IMR-90 (cell line): ENCODE results near the gene AGAP1. TPM values are rescaled to one million over a fixed set of nuclear protein-coding genes. Genes with fewer than 3 reads are reported as not detected.

Experiments used
- ATAC-seq: fragments of 200-7000 bp; cut with Tn5 transposase; 2 replicates; pipeline ENCODE4 v1.9.1; 2020; ENCODE audit warnings: low read depth, mild to moderate bottlenecking, moderate library complexity
- BruUV-seq: library from RNA; stranded (reverse); fragments of 400-500 nt; replicated peaks from 2 replicates; lab custom pipeline; 2021; lab: Mats Ljungman, UMichigan
- CTCF ChIA-PET: fragments of 300-600 bp; formaldehyde crosslinking; extraction: SDS; loops from one replicate; lab custom pipeline; 2021; ENCODE audit warnings: antibody characterized with exemption; lab: Yijun Ruan, JAX
- POLR2A ChIA-PET: fragments of 300-600 bp; sonication (Branson Sonifier 250); formaldehyde crosslinking; loops from one replicate; lab custom pipeline; 2022; ENCODE audit warnings: antibody characterized with exemption; ENCODE audit not compliant: unreplicated experiment; lab: Charles Lee
- DNase-seq: peaks from one replicate; pipeline ENCODE4 v3.0.0; 2013
- H2AFZ ChIP-seq: replicated peaks from 2 replicates; pipeline ENCODE3; 2013; ENCODE audit warnings: low read length, mild to moderate bottlenecking; ENCODE audit not compliant: poor library complexity
- H2AK5ac ChIP-seq: 2 replicates; pipeline ENCODE4 v1.6.1; 2013; ENCODE audit warnings: low read depth, low read length, inconsistent platforms
- H2AK9ac ChIP-seq: replicated peaks from 2 replicates; pipeline ENCODE3; 2013; ENCODE audit warnings: mild to moderate bottlenecking, low read depth, low read length, moderate library complexity; ENCODE audit not compliant: poor library complexity
- H2BK120ac ChIP-seq: 2 replicates; pipeline ENCODE4 v1.6.1; 2013; ENCODE audit warnings: low read depth, low read length, inconsistent platforms
- H2BK15ac ChIP-seq: 3 replicates; pipeline ENCODE4 v1.6.1; 2013; ENCODE audit warnings: low read depth, low read length, inconsistent platforms
- H2BK20ac ChIP-seq: 2 replicates; pipeline ENCODE4 v1.6.1; 2013; ENCODE audit warnings: low read depth, mild to moderate bottlenecking, inconsistent platforms, low read length, moderate library complexity
- H2BK5ac ChIP-seq: 2 replicates; pipeline ENCODE4 v1.6.1; 2013; ENCODE audit warnings: mild to moderate bottlenecking, low read depth, low read length, inconsistent platforms; ENCODE audit not compliant: poor library complexity, severe bottlenecking
- H3K14ac ChIP-seq: replicated peaks from 2 replicates; pipeline ENCODE4 v1.6.1; 2013; ENCODE audit warnings: low read depth, low read length, inconsistent platforms
- H3K18ac ChIP-seq: 2 replicates; pipeline ENCODE4 v1.6.1; 2013; ENCODE audit warnings: low read depth, low read length, control low read depth
- H3K23ac ChIP-seq: 2 replicates; pipeline ENCODE4 v1.6.1; 2013; ENCODE audit warnings: low read depth, low read length, inconsistent platforms
- H3K27ac ChIP-seq: 2 replicates; pipeline ENCODE4 v1.5.1; 2013; ENCODE audit warnings: mild to moderate bottlenecking, control low read depth, low read length; ENCODE audit not compliant: insufficient read depth
- H3K27me3 ChIP-seq: 2 replicates; pipeline ENCODE4 v1.6.1; 2013; ENCODE audit warnings: low read length; ENCODE audit not compliant: control insufficient read depth, insufficient read depth
- H3K36me3 ChIP-seq: 2 replicates; pipeline ENCODE4 v1.6.1; 2013; ENCODE audit warnings: low read length, mixed read lengths; ENCODE audit not compliant: control insufficient read depth, insufficient read depth
- H3K4ac ChIP-seq: 2 replicates; pipeline ENCODE4 v1.6.1; 2013; ENCODE audit warnings: low read depth, low read length, inconsistent platforms
- H3K4me1 ChIP-seq: 2 replicates; pipeline ENCODE4 v1.6.1; 2013; ENCODE audit warnings: low read length, mixed read lengths; ENCODE audit not compliant: control insufficient read depth, insufficient read depth
- H3K4me2 ChIP-seq: 2 replicates; pipeline ENCODE4 v1.6.1; 2013; ENCODE audit warnings: low read depth, mild to moderate bottlenecking, control low read depth, low read length, moderate library complexity
- H3K4me3 ChIP-seq: 2 replicates; pipeline ENCODE4 v1.5.1; 2013; ENCODE audit warnings: low read depth, mild to moderate bottlenecking, control low read depth, low read length, moderate library complexity; ENCODE audit not compliant: insufficient read depth
- H3K56ac ChIP-seq: 2 replicates; pipeline ENCODE4 v1.6.1; 2013; ENCODE audit warnings: low read length, inconsistent platforms; ENCODE audit not compliant: insufficient read depth; ENCODE audit errors: extremely low read depth
- H3K79me1 ChIP-seq, 2 experiments: 2 replicates each; pipeline ENCODE4 v1.6.1; 2013; ENCODE audit warnings: low read length in 2 of 2, inconsistent platforms in 1 of 2, low read depth in 1 of 2
- H3K9ac ChIP-seq: 2 replicates; pipeline ENCODE4 v1.6.1; 2013; ENCODE audit warnings: low read depth, low read length, control low read depth
- H3K9me1 ChIP-seq: 2 replicates; pipeline ENCODE4 v1.6.1; 2013; ENCODE audit warnings: low read length, inconsistent platforms; ENCODE audit not compliant: insufficient read depth
- H3K9me3 ChIP-seq: 2 replicates; pipeline ENCODE4 v1.6.1; 2013; ENCODE audit warnings: low read length; ENCODE audit not compliant: control insufficient read depth, insufficient read depth
- H4K20me1 ChIP-seq: 2 replicates; pipeline ENCODE4 v1.6.1; 2013; ENCODE audit warnings: low read length, inconsistent platforms; ENCODE audit not compliant: insufficient read depth
- H4K5ac ChIP-seq: 2 replicates; pipeline ENCODE4 v1.6.1; 2013; ENCODE audit warnings: mild to moderate bottlenecking, low read depth, low read length, control low read depth
- H4K8ac ChIP-seq, 2 experiments: 2 replicates each; pipeline ENCODE4 v1.6.1; 2013; ENCODE audit warnings: low read depth in 2 of 2, low read length in 2 of 2, control low read depth in 1 of 2, inconsistent platforms in 1 of 2
- H4K91ac ChIP-seq: 2 replicates; pipeline ENCODE4 v1.6.1; 2013; ENCODE audit warnings: low read depth, low read length, inconsistent platforms; ENCODE audit not compliant: insufficient read depth
- BHLHE40 ChIP-seq: fragments of 150-350 bp; IDR thresholded peaks from 2 replicates; pipeline ENCODE4 v1.6.1; 2016; ENCODE audit warnings: mild to moderate bottlenecking, low read depth, low read length
- CEBPB ChIP-seq: IDR thresholded peaks from 2 replicates; pipeline ENCODE4 v1.6.1; 2012; ENCODE audit warnings: low read depth, low read length, improper control_type of control experiment
- CHD1 ChIP-seq: IDR thresholded peaks from 2 replicates; pipeline ENCODE4 v1.6.1; 2012; ENCODE audit warnings: low read depth, low read length, improper control_type of control experiment
- ELK1 ChIP-seq: fragments of 150-350 bp; IDR thresholded peaks from 2 replicates; pipeline ENCODE4 v1.6.1; 2016; ENCODE audit warnings: low read depth, mild to moderate bottlenecking, low read length, moderate library complexity, borderline replicate concordance
- FOS ChIP-seq: fragments of 150-350 bp; IDR thresholded peaks from 2 replicates; pipeline ENCODE4 v1.6.1; 2016; ENCODE audit warnings: low read depth, low read length
- MAFK ChIP-seq: IDR thresholded peaks from 2 replicates; pipeline ENCODE4 v1.6.1; 2012; ENCODE audit warnings: low read depth, low read length, improper control_type of control experiment
- MAZ ChIP-seq: IDR thresholded peaks from 2 replicates; pipeline ENCODE4 v1.6.1; 2012; ENCODE audit warnings: low read depth, mild to moderate bottlenecking, low read length, improper control_type of control experiment, moderate library complexity, borderline replicate concordance
- MXI1 ChIP-seq: IDR thresholded peaks from 2 replicates; pipeline ENCODE4 v1.6.1; 2012; ENCODE audit warnings: low read depth, mild to moderate bottlenecking, low read length, moderate library complexity, borderline replicate concordance
- NFE2L2 ChIP-seq: fragments of 150-350 bp; IDR thresholded peaks from 2 replicates; pipeline ENCODE4 v1.6.1; 2016; ENCODE audit warnings: low read depth, mild to moderate bottlenecking, low read length
- POLR2A ChIP-seq: IDR thresholded peaks from 2 replicates; pipeline ENCODE4 v1.6.1; 2012; ENCODE audit warnings: mild to moderate bottlenecking, low read depth, low read length
- RAD21 ChIP-seq: IDR thresholded peaks from 2 replicates; pipeline ENCODE4 v1.6.1; 2012; ENCODE audit warnings: low read length, improper control_type of control experiment
- RCOR1 ChIP-seq: IDR thresholded peaks from 2 replicates; pipeline ENCODE4 v1.6.1; 2012; ENCODE audit warnings: mild to moderate bottlenecking, low read length, improper control_type of control experiment; ENCODE audit not compliant: insufficient replicate concordance
- RFX5 ChIP-seq: IDR thresholded peaks from 2 replicates; pipeline ENCODE4 v1.8.0; 2012; ENCODE audit warnings: low read depth, mild to moderate bottlenecking, low read length, moderate library complexity
- SMC3 ChIP-seq: fragments of 150-350 bp; IDR thresholded peaks from 2 replicates; pipeline ENCODE4 v1.6.1; 2016; ENCODE audit warnings: low read depth, mild to moderate bottlenecking, antibody characterized with exemption, low read length, moderate library complexity
- USF2 ChIP-seq: fragments of 150-350 bp; IDR thresholded peaks from 2 replicates; pipeline ENCODE4 v1.6.1; 2017; ENCODE audit warnings: mild to moderate bottlenecking, antibody characterized with exemption, low read length, low read depth
- WGBS, 2 experiments: methylation state at CpG; one replicate each; pipeline versions ENCODE4 v1.1.5 to v1.1.7; 2013; ENCODE audit warnings: missing lambda C conversion rate in 2 of 2; ENCODE audit not compliant: insufficient read length in 1 of 2; ENCODE audit errors: extremely low coverage in 2 of 2; 5-methylcytosine and 5-hydroxymethylcytosine counted together
- dilution Hi-C: fragments of 300-500 bp; cut with HindIII; formaldehyde crosslinking; loops from one replicate; pipeline ENCODE4 v1.14.3; 2018; ENCODE audit warnings: low sequenced_read_pairs; ENCODE audit not compliant: unreplicated experiment
- in situ Hi-C: fragments of 300-500 bp; cut with MboI; formaldehyde crosslinking; loops from 3 replicates; pipeline ENCODE4 v1.14.3; 2019; ENCODE audit warnings: low sequenced_read_pairs, inconsistent platforms, mixed read lengths
- intact Hi-C: fragments of 100-400 bp; cut with micrococcal nuclease; formaldehyde crosslinking; loops from 2 replicates; pipeline ENCODE4 v1.10.0; 2022
- polyA plus RNA-seq, 3 experiments: library from polyadenylated mRNA; depleted of rRNA; stranded (reverse); fragments of >200 nt; gene quantifications; 2 replicates each; pipeline ENCODE4 v1.2.3, GENCODE V29; 2012; ENCODE audit warnings: low replicate concordance in 1 of 3
- total RNA-seq: library from RNA; depleted of rRNA; stranded (reverse); fragments of >200 nt; gene quantifications from 2 replicates; pipeline ENCODE4 v1.2.3, GENCODE V29; 2012
- TF ChIP-seq, protein P1 (sequence below): conservative IDR thresholded peaks from 2 replicates; pipeline ENCODE4 v1.5.1; 2012; ENCODE audit warnings: mild to moderate bottlenecking, low read depth, low read length, improper control_type of control experiment

The AGAP1 gene
- total and polyA plus RNA-seq, 2 of the 4 experiments (the other 2 are of a cell fraction): 15.1 to 16.4 TPM

DNA sequence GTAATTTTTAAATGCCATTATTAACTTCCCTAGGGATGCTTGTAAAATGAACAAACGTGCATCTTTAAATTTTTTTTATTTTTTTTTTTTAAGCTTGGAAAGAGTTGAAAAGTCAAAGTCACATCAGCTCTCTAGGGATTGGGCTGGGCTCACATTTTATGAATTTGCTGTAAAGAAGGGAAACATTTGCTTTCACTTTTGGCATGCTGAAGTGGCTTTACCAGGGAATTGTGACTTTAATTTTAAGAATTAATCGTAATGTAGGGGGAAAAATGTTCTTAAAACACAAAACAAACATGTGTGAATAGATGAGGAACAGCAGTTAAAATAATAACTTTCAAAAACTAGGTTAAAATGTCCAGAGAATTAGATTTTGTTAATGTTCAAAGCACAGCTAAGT, 123.0 kb downstream of the AGAP1 start:
- no peak overlapping the region for H3K27ac ChIP-seq
- no peak overlapping the region for H3K18ac ChIP-seq
- peaks cover 9% of the 10 kb centered on the region for H3K9me1 ChIP-seq
- H3K4ac ChIP-seq: no peak overlapping the region
- no peak overlapping the region for H2AK9ac ChIP-seq
- H3K14ac ChIP-seq: no peak overlapping the region
- BruUV-seq: no TSS peak
- in situ Hi-C loops: loop anchor here (25.0 kb wide), 1 partner anchor 545 kb away; the partner anchor contains the start of gene GBX2
- TF ChIP-seq CHD1 (no peak), POLR2A (no peak), MAFK (no peak), CEBPB (no peak), FOS (no peak), RAD21 (no peak), RCOR1 (no peak), RFX5 (no peak), BHLHE40 (no peak), NFE2L2 (no peak), ELK1 (no peak), SMC3 (no peak), MXI1 (no peak), MAZ (no peak), USF2 (no peak)
- TF ChIP-seq, protein P1, sequence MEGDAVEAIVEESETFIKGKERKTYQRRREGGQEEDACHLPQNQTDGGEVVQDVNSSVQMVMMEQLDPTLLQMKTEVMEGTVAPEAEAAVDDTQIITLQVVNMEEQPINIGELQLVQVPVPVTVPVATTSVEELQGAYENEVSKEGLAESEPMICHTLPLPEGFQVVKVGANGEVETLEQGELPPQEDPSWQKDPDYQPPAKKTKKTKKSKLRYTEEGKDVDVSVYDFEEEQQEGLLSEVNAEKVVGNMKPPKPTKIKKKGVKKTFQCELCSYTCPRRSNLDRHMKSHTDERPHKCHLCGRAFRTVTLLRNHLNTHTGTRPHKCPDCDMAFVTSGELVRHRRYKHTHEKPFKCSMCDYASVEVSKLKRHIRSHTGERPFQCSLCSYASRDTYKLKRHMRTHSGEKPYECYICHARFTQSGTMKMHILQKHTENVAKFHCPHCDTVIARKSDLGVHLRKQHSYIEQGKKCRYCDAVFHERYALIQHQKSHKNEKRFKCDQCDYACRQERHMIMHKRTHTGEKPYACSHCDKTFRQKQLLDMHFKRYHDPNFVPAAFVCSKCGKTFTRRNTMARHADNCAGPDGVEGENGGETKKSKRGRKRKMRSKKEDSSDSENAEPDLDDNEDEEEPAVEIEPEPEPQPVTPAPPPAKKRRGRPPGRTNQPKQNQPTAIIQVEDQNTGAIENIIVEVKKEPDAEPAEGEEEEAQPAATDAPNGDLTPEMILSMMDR: no peak
- H4K5ac ChIP-seq: no peak overlapping the region
- peaks cover 13% of the 10 kb centered on the region for H3K4me1 ChIP-seq
- H3K23ac ChIP-seq: no peak overlapping the region
- peaks cover 31 to 48% of the 10 kb centered on the region in 2 experiments for H3K79me1 ChIP-seq
- no peaks in the 10 kb centered on the region for H3K36me3 ChIP-seq
- H2BK120ac ChIP-seq: no peak overlapping the region
- no peak overlapping the region for H2BK15ac ChIP-seq
- no peak overlapping the region for H2BK20ac ChIP-seq
- H3K56ac ChIP-seq: no peak overlapping the region
- H3K4me2 ChIP-seq: no peak overlapping the region
- WGBS, 2 experiments: 40% methylated on average over 1 of the region's 2 CpGs; no CpG with 5 or more reads in 1 of the 2 experiments
- peaks cover 63% of the 10 kb centered on the region for H4K20me1 ChIP-seq
- peaks cover 4% of the 10 kb centered on the region; the same call in 1 of the 2 replicates for H3K9me3 ChIP-seq
- H3K4me3 ChIP-seq: no peak overlapping the region
- CTCF ChIA-PET: no interaction called here
- intact Hi-C loops: no loop called here
- no peak overlapping the region for H3K9ac ChIP-seq
- no peak overlapping the region for H2AFZ ChIP-seq
- no peak overlapping the region for H4K8ac ChIP-seq
- H2AK5ac ChIP-seq: no peak overlapping the region
- DNase-seq: no peak
- ATAC-seq: no peak
- no peak overlapping the region for H2BK5ac ChIP-seq
- POLR2A ChIA-PET: no interaction called here
- H3K27me3 ChIP-seq: no peaks in the 10 kb centered on the region
- H4K91ac ChIP-seq: no peak overlapping the region
- dilution Hi-C loops: no loop called here
